IMR-90 (cell line): ENCODE data around the gene DPP6.

Experiments used
- CEBPB ChIP-seq: IDR thresholded peaks from 2 replicates; pipeline ENCODE4 v1.6.1; 2012; ENCODE audit warnings: low read depth, low read length, improper control_type of control experiment
- CTCF ChIP-seq: conservative IDR thresholded peaks from 2 replicates; pipeline ENCODE4 v1.5.1; 2012; ENCODE audit warnings: mild to moderate bottlenecking, low read depth, low read length, improper control_type of control experiment
- MAZ ChIP-seq: IDR thresholded peaks from 2 replicates; pipeline ENCODE4 v1.6.1; 2012; ENCODE audit warnings: low read depth, mild to moderate bottlenecking, low read length, improper control_type of control experiment, moderate library complexity, borderline replicate concordance
- MXI1 ChIP-seq: IDR thresholded peaks from 2 replicates; pipeline ENCODE4 v1.6.1; 2012; ENCODE audit warnings: low read depth, mild to moderate bottlenecking, low read length, moderate library complexity, borderline replicate concordance
- POLR2A ChIP-seq: IDR thresholded peaks from 2 replicates; pipeline ENCODE4 v1.6.1; 2012; ENCODE audit warnings: mild to moderate bottlenecking, low read depth, low read length
- RAD21 ChIP-seq: IDR thresholded peaks from 2 replicates; pipeline ENCODE4 v1.6.1; 2012; ENCODE audit warnings: low read length, improper control_type of control experiment
- RFX5 ChIP-seq: IDR thresholded peaks from 2 replicates; pipeline ENCODE4 v1.8.0; 2012; ENCODE audit warnings: low read depth, mild to moderate bottlenecking, low read length, moderate library complexity
- SMC3 ChIP-seq: fragments of 150-350 bp; IDR thresholded peaks from 2 replicates; pipeline ENCODE4 v1.6.1; 2016; ENCODE audit warnings: low read depth, mild to moderate bottlenecking, antibody characterized with exemption, low read length, moderate library complexity
- USF2 ChIP-seq: fragments of 150-350 bp; IDR thresholded peaks from 2 replicates; pipeline ENCODE4 v1.6.1; 2017; ENCODE audit warnings: mild to moderate bottlenecking, antibody characterized with exemption, low read length, low read depth

GRCh38 chr7:154858836-154859537, 806.8 kb downstream of the DPP6 start:
- no peak for TF ChIP-seq MXI1
- no peak for TF ChIP-seq CTCF
- TF ChIP-seq MAZ = no peak
- no peak for TF ChIP-seq POLR2A
- TF ChIP-seq RAD21 = no peak
- TF ChIP-seq SMC3 = no peak
- TF ChIP-seq CEBPB = no peak
- no peak for TF ChIP-seq USF2
- TF ChIP-seq RFX5 = no peak
